Osteoblast (primary cell): ENCODE measurements around the gene KLK10. TPM values are rescaled to one million over a fixed set of nuclear protein-coding genes. Genes with fewer than 3 reads are reported as not detected.
"Not testable (repeated sequence)": the region's sequence is repeated elsewhere in the genome, so short reads cannot be mapped to it uniquely, and the experiment has no call there.

Experiments
- DNase-seq: peaks from one replicate; pipeline ENCODE4 v3.0.0; 2011; ENCODE audit warnings: low spot score, mixed read lengths; ENCODE audit not compliant: insufficient read length; ENCODE audit errors: missing footprints
- H2AFZ ChIP-seq: 2 replicates; pipeline ENCODE4 v1.6.0; 2011; ENCODE audit warnings: mild to moderate bottlenecking, low read length
- H3K27ac ChIP-seq: 2 replicates; pipeline ENCODE4 v1.5.1; 2011; ENCODE audit warnings: mild to moderate bottlenecking, low read depth, low read length, moderate library complexity
- H3K27me3 ChIP-seq: 2 replicates; pipeline ENCODE4 v1.6.0; 2012; ENCODE audit warnings: mild to moderate bottlenecking, control low read depth, inconsistent platforms, low read length, moderate library complexity; ENCODE audit not compliant: insufficient read depth
- H3K36me3 ChIP-seq: 2 replicates; pipeline ENCODE4 v1.5.1; 2011; ENCODE audit warnings: mild to moderate bottlenecking, low read length, control low read depth, moderate library complexity; ENCODE audit not compliant: insufficient read depth
- H3K4me1 ChIP-seq: 2 replicates; pipeline ENCODE4 v1.5.1; 2011; ENCODE audit warnings: mild to moderate bottlenecking, low read length, control low read depth, moderate library complexity; ENCODE audit not compliant: insufficient read depth
- H3K4me2 ChIP-seq: 2 replicates; pipeline ENCODE4 v1.6.0; 2011; ENCODE audit warnings: mild to moderate bottlenecking, low read length; ENCODE audit not compliant: insufficient read depth
- H3K4me3 ChIP-seq: fragments of 200-600 bp; sonication (generic); 3 replicates; pipeline ENCODE4 v1.5.1; 2012; ENCODE audit warnings: mild to moderate bottlenecking, low read length, inconsistent platforms; ENCODE audit not compliant: insufficient read depth
- H3K79me2 ChIP-seq: 2 replicates; pipeline ENCODE4 v1.6.0; 2012; ENCODE audit warnings: mild to moderate bottlenecking, low read length, control low read depth, inconsistent platforms; ENCODE audit not compliant: insufficient read depth
- H3K9me3 ChIP-seq: 2 replicates; pipeline ENCODE4 v1.5.1; 2011; ENCODE audit warnings: low read depth, low read length, control low read depth
- H4K20me1 ChIP-seq: 2 replicates; pipeline ENCODE4 v1.6.0; 2012; ENCODE audit warnings: mild to moderate bottlenecking, low read length, control low read depth; ENCODE audit not compliant: insufficient read depth
- CTCF ChIP-seq: IDR thresholded peaks from 2 replicates; pipeline ENCODE4 v1.5.1; 2011; ENCODE audit warnings: mild to moderate bottlenecking, low read depth, low read length, moderate library complexity; ENCODE audit errors: extremely low read depth
- total RNA-seq: library from RNA; depleted of rRNA; stranded (reverse); fragments of >200 nt; gene quantifications from 2 replicates; pipeline ENCODE4 v1.2.3, GENCODE V29; 2012

KLK10 gene
- total RNA-seq, 1 donor = not detected

GRCh38 chr19:50972795-50973376 lies 46.6 kb downstream of the KLK10 start:
- Histone ChIP-seq H3K36me3 (no peaks in the 10 kb centered on the region), H3K27ac (no peak overlapping the region), H3K27me3 (no peaks in the 10 kb centered on the region), H3K9me3 (no peaks in the 10 kb centered on the region), H2AFZ (no peak overlapping the region), H3K79me2 (no peaks in the 10 kb centered on the region), H3K4me2 (no peak overlapping the region), H3K4me1 (no peaks in the 10 kb centered on the region), H4K20me1 (no peaks in the 10 kb centered on the region), H3K4me3 (no peak overlapping the region)
- no peak for TF ChIP-seq CTCF
- DNase-seq = no peak

GRCh38 chr19:50969810-50970209 lies 49.7 kb downstream of the KLK10 start:
- H3K4me3 ChIP-seq, H3K4me1 ChIP-seq, H4K20me1 ChIP-seq, H3K79me2 ChIP-seq, DNase-seq, H3K27ac ChIP-seq, H2AFZ ChIP-seq, H3K4me2 ChIP-seq, H3K9me3 ChIP-seq, H3K27me3 ChIP-seq, H3K36me3 ChIP-seq: not testable (repeated sequence)

- Histone ChIP-seq H3K4me3 (no peak within 1 kb of the TSS), H3K4me2 (no peak within 1 kb of the TSS), H3K27ac (no peak within 1 kb of the TSS), H3K36me3 (no peaks in the 10 kb centered on the region), H3K9me3 (no peaks in the 10 kb centered on the region), H3K79me2 (no peaks in the 10 kb centered on the region), H4K20me1 (no peaks in the 10 kb centered on the region), H2AFZ (no peak within 1 kb of the TSS), H3K27me3 (peaks cover 4% of the 10 kb centered on the region), H3K4me1 (no peaks in the 10 kb centered on the region)
- peak; percentile 52 for DNase-seq
- no peak for TF ChIP-seq CTCF
These were observed 50.1 kb downstream of the KLK10 start, which contains the start of gene KLK6 for GRCh38 chr19:50969413-50969760. TSS of gene KLK6 (minus strand) at chr19:50969591. CDS start at chr19:50968104, 1,487 bp downstream.

- no peaks in the 10 kb centered on the region for H3K9me3 ChIP-seq
- no peak overlapping the region for H2AFZ ChIP-seq
- no peak overlapping the region for H3K4me3 ChIP-seq
- peaks cover 4% of the 10 kb centered on the region for H3K27me3 ChIP-seq
- TF ChIP-seq CTCF = no peak
- no peak overlapping the region for H3K27ac ChIP-seq
- no peak for DNase-seq
- H3K4me1 ChIP-seq = no peaks in the 10 kb centered on the region
- no peak overlapping the region for H3K4me2 ChIP-seq
- no peaks in the 10 kb centered on the region for H4K20me1 ChIP-seq
- no peaks in the 10 kb centered on the region for H3K36me3 ChIP-seq
- no peaks in the 10 kb centered on the region for H3K79me2 ChIP-seq
These were observed 50.6 kb downstream of the KLK10 start for GRCh38 chr19:50968716-50969412.
